ENCODE measurements around the gene FBXO31.

The FBXO31 gene

DNA sequence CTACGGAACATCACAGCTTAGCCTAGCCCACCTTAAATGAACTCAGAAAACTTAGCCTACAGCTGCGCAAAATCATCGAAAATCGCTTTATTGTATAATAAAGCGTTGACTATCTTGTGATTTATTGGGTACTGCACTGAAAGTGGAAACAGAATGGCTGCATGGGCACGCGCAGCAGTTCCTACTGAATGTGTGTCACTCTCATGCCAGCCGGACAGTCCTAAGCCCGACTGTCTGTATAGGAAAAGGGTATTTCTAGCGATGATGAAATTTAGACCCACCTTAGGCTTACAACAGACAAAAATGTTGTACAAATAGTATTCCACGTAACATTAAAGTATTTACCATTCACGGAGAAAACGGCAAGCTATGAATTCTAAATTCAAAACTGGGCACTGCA is 9.3 kb downstream of the FBXO31 start:
- no peak overlapping the region for H3K4me2 ChIP-seq
- H3K9me3 ChIP-seq: no peaks in the 10 kb centered on the region
- no peak overlapping the region for H3K9ac ChIP-seq
- no peak overlapping the region for H3K4me3 ChIP-seq
- no peaks in the 10 kb centered on the region for H3K27me3 ChIP-seq
- no peak for TF ChIP-seq Cebpa-rat (IDR thresholded peaks at IDR 0.05)
- H4K20me1 ChIP-seq: peaks cover 100% of the 10 kb centered on the region
- peaks cover 55% of the 10 kb centered on the region for H3K36me3 ChIP-seq
- no peak overlapping the region for H3K27ac ChIP-seq
- H3K4me1 ChIP-seq: peaks cover 44% of the 10 kb centered on the region

DNA sequence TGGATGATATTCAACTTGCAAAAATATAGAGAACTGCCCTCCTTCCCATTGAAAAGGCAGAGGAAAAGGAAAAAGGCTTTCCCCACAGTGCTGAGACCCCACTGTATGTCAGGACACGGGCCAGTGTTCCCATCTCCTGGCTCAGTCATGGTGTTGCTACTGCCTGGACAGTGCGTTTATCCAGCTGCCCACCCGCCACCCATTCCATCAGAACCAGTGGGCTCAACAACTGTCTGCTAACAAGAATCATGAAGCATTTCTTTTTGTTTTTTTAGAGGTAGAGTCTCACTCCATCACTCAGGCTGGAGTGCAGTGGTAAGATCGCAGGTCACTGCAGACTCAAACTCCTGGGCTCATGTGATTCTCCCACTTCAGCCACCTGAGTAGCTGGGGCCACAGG is 11.3 kb downstream of the FBXO31 start:
- no peak overlapping the region for H3K4me2 ChIP-seq
- H3K9ac ChIP-seq: no peak overlapping the region
- no peak overlapping the region for H3K27ac ChIP-seq
- no peak overlapping the region for H3K4me3 ChIP-seq
- H3K4me1 ChIP-seq: peaks cover 64% of the 10 kb centered on the region
- H4K20me1 ChIP-seq: peaks cover 100% of the 10 kb centered on the region
- H3K9me3 ChIP-seq: no peaks in the 10 kb centered on the region
- no peak for TF ChIP-seq Cebpa-rat (IDR thresholded peaks at IDR 0.05)
- H3K27me3 ChIP-seq: no peaks in the 10 kb centered on the region
- H3K36me3 ChIP-seq: peaks cover 43% of the 10 kb centered on the region

DNA sequence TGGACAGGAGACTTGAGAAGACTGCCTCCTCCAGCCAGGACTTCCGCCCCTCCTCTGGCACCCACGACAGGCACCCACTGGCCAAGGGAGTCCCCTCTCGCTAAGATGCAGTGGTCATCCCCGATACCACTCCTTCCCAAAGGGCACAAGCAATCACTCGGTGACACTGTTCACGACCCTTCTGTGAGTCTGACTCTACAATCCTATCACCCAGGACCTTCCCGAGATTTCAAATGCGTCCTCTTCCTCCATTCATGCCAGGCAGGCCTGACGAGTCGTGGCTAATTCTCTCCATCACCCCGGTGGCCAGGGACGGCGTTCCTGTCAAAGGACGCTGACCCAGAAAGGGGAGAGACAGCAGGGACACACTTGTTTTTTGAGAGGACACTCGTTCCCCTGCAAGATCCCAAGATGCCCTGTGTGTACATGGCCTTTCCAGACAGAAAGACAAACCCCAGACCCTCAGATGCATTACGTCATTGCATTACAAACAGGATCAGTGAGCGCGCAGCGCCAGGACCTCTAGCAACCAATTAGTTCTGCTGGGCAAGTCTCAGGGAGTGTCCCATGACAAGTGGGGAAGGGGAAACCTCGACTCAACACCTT is 12.2 kb downstream of the FBXO31 start:
- H3K4me2 ChIP-seq: no peak overlapping the region
- no peak overlapping the region for H3K4me3 ChIP-seq
- no peaks in the 10 kb centered on the region for H3K9me3 ChIP-seq
- H3K36me3 ChIP-seq: peaks cover 43% of the 10 kb centered on the region
- no peaks in the 10 kb centered on the region for H3K27me3 ChIP-seq
- no peak for TF ChIP-seq Cebpa-rat (IDR thresholded peaks at IDR 0.05)
- no peak overlapping the region for H3K9ac ChIP-seq
- H3K27ac ChIP-seq: no peak overlapping the region
- H3K4me1 ChIP-seq: peaks cover 64% of the 10 kb centered on the region
- peaks cover 100% of the 10 kb centered on the region for H4K20me1 ChIP-seq

DNA sequence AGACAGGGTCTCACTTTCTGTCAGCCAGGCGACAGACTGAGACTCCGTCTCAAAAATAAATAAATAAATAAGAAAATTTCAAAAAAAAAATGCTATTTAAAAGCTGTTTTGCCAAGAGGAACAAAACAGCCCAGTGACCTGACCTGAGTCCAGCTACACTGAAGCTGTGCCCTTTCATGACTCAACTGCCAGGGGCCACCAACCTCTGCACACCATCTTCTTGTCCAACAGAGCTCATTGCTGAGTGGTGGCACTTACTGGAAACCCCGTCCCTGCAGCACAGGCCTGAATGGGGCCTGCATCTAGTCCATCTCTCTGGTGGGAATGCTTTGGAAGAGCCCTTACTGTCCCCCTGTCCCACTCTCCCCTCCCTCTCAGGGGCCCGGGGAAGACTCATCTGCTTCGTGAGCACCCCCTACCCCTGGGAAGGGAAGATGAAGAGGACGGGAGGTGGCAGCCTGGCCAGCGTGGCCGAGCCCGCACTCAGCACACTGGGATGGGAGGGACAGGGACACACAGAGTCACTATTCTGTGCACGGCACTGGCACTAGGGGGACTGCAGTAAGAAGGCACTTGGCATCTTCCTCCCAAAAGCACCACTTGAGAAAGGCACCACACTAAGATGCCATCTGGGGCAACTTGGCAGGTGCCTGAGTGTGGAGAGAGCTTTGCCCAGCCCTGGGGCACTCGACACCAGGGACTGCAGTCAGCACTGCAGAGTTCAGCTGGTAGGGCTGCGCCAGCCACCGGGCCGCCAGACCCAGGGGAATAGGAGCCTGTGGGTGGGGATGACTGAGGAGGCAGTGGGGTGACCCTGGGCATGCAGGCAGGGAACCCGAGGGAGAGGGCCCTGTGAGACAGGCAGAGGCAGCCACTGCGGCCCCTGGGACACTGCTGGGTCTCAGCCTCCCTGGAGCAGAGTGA is 13.5 kb downstream of the FBXO31 start:
- Histone ChIP-seq H3K4me1 (peaks cover 57% of the 10 kb centered on the region), H4K20me1 (peaks cover 100% of the 10 kb centered on the region), H3K27me3 (no peaks in the 10 kb centered on the region), H3K9ac (0 out of 2 replicates have a peak overlapping the region, but pooled peaks have one; percentile 16), H3K27ac (peak overlapping the region; percentile 29), H3K4me2 (peak overlapping the region; percentile 66), H3K4me3 (no peak overlapping the region), H3K36me3 (peaks cover 43% of the 10 kb centered on the region), H3K9me3 (no peaks in the 10 kb centered on the region)
- no peak for TF ChIP-seq Cebpa-rat (IDR thresholded peaks at IDR 0.05)

GRCh38 chr16:87369117-87369765 is 14.3 kb downstream of the FBXO31 start:
- H3K4me1 ChIP-seq: peaks cover 65% of the 10 kb centered on the region
- peaks cover 36% of the 10 kb centered on the region for H3K36me3 ChIP-seq
- H3K9ac ChIP-seq: no peak overlapping the region
- no peaks in the 10 kb centered on the region for H3K9me3 ChIP-seq
- no peak overlapping the region for H3K27ac ChIP-seq
- H3K4me3 ChIP-seq: no peak overlapping the region
- peak overlapping the region; percentile 66 for H3K4me2 ChIP-seq
- peaks cover 100% of the 10 kb centered on the region for H4K20me1 ChIP-seq
- no peak for TF ChIP-seq Cebpa-rat (IDR thresholded peaks at IDR 0.05)
- no peaks in the 10 kb centered on the region for H3K27me3 ChIP-seq

DNA sequence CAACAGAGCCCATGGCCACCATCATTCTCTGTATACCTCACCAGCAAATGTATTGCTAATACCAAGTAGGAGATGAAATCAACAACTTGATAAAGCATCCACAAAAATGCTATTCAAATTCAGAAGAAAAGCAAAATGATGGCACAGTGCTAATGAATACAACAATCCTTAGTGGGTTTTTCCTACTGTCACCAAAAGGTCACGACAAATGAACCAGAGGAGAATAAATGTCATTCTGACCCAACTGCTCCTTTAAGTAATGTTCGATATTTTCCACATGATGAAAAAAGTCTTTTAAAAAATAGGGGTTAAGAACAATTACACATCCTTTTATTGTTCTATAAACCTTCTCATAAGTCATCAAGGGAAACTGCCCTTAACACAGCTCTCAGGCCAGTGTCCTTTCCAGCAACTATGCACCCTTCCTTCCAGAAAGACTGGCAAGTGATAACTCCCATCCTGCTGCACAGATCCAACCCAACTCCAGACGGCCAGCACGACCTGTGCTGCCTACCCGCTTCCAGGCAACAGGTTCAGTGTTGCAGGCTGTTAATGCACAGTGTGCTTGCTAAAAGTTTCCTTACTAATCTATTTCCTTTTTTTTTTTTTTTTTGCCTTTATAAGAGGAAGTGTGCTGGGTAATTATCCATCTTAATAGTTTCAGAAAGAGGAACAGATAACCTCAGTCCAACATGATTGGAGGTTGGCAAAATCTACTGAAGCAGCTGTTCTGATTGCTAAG is 15.4 kb downstream of the FBXO31 start:
- H3K9me3 ChIP-seq: no peaks in the 10 kb centered on the region
- H4K20me1 ChIP-seq: peaks cover 100% of the 10 kb centered on the region
- peaks cover 75% of the 10 kb centered on the region for H3K4me1 ChIP-seq
- peak overlapping the region; percentile 66 for H3K4me2 ChIP-seq
- H3K36me3 ChIP-seq: peaks cover 33% of the 10 kb centered on the region
- no peaks in the 10 kb centered on the region for H3K27me3 ChIP-seq
- no peak overlapping the region for H3K4me3 ChIP-seq
- no peak overlapping the region for H3K27ac ChIP-seq
- peak overlapping the region; percentile 15; the same call in 1 of the 2 replicates for H3K9ac ChIP-seq
- no peak for TF ChIP-seq Cebpa-rat (IDR thresholded peaks at IDR 0.05)

- TF ChIP-seq Cebpa-rat (IDR thresholded peaks at IDR 0.05): no peak
- Histone ChIP-seq H3K36me3 (peaks cover 40% of the 10 kb centered on the region), H3K4me1 (peaks cover 82% of the 10 kb centered on the region), H3K4me3 (no peak overlapping the region), H3K9ac (peak overlapping the region; percentile 15; the same call in 1 of the 2 replicates), H3K4me2 (peak overlapping the region; percentile 66), H3K27me3 (no peaks in the 10 kb centered on the region), H4K20me1 (peaks cover 100% of the 10 kb centered on the region), H3K27ac (no peak overlapping the region), H3K9me3 (no peaks in the 10 kb centered on the region)
Measured at GRCh38 chr16:87367529-87367928, 16.0 kb downstream of the FBXO31 start.

DNA sequence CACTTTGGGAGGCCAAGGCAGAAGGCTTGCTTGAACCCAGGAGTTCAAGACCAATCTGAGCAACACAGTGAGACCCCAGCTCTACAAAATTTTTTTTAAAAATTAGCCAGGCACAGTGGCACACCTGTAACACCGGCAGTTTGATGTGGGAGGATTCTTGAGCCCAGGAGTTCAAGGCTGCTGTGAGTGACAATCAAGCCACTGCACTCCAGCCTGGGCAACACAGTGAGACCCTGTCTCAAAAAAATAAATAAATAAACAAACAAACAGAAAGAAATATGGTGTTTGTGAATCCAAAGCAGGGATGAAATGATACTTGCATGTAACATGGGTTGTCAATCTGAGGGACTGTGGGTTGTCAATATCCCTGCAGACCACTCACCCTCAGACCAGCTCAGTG is 16.6 kb downstream of the FBXO31 start:
- peak overlapping the region; percentile 66 for H3K4me2 ChIP-seq
- H3K9ac ChIP-seq: peak overlapping the region; percentile 15; the same call in 1 of the 2 replicates
- peaks cover 45% of the 10 kb centered on the region for H3K36me3 ChIP-seq
- peaks cover 83% of the 10 kb centered on the region for H3K4me1 ChIP-seq
- no peak overlapping the region for H3K4me3 ChIP-seq
- no peak overlapping the region for H3K27ac ChIP-seq
- no peaks in the 10 kb centered on the region for H3K9me3 ChIP-seq
- peaks cover 100% of the 10 kb centered on the region for H4K20me1 ChIP-seq
- no peaks in the 10 kb centered on the region for H3K27me3 ChIP-seq
- no peak for TF ChIP-seq Cebpa-rat (IDR thresholded peaks at IDR 0.05)

GRCh38 chr16:87366288-87366687 is 17.3 kb downstream of the FBXO31 start:
- no peak overlapping the region for H3K4me3 ChIP-seq
- H3K9ac ChIP-seq: no peak overlapping the region
- peaks cover 100% of the 10 kb centered on the region for H4K20me1 ChIP-seq
- H3K36me3 ChIP-seq: peaks cover 52% of the 10 kb centered on the region
- H3K27ac ChIP-seq: 0 out of 2 replicates have a peak overlapping the region, but pooled peaks have one; percentile 20
- peaks cover 78% of the 10 kb centered on the region for H3K4me1 ChIP-seq
- TF ChIP-seq Cebpa-rat (IDR thresholded peaks at IDR 0.05): no peak
- H3K4me2 ChIP-seq: no peak overlapping the region
- H3K9me3 ChIP-seq: no peaks in the 10 kb centered on the region
- no peaks in the 10 kb centered on the region for H3K27me3 ChIP-seq
